Astrocyte (in vitro differentiated cells and primary cell): ENCODE measurements around the gene GP9.

ENCODE experiments used
- EZH2 ChIP-seq: IDR thresholded peaks from 2 replicates; pipeline ENCODE4 v1.6.1; 2012; ENCODE audit warnings: mild to moderate bottlenecking, low read length, inconsistent platforms; ENCODE audit not compliant: insufficient read depth
- TF ChIP-seq, protein P1 (sequence below): IDR thresholded peaks from 2 replicates; pipeline ENCODE4 v1.5.1; 2011; ENCODE audit warnings: low read depth, mild to moderate bottlenecking, inconsistent platforms, low read length, moderate library complexity; ENCODE audit not compliant: insufficient read depth

DNA sequence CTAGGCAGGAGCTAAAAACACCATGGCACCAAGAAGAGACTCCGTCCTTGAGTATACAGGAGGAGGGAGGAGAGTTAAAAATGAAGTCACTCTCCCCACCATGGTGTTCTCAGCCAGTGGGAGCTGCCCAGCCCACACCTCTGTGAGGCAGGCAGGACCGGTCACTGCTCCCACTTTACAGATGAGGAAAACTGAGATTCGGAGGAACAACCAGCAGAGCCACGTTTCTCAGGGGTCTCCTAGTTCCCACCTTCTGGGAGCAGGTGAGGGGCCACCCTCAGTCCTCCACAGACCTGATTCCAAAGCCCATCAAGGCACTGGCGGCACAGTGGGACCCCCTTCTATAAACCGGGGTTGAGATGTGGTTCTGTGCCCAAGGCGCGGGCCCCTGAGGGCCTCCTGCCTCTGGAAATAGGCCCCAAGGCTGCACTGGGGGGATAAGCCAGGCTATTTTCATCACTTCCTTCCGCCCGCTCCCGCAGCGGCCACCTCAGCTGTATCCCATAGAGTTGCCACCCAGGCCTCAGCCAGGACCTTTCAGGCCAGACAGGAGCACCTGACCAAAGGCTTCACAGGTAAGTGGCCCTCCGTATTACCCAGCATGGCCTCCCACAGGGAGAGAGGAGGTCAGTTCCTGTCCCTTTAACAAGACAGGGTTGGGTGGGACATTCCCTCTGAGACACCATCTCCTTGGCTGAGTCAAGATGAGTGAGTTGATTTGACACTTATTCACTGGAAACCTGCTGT is at the start of gene GP9:
- TF ChIP-seq, protein P1, sequence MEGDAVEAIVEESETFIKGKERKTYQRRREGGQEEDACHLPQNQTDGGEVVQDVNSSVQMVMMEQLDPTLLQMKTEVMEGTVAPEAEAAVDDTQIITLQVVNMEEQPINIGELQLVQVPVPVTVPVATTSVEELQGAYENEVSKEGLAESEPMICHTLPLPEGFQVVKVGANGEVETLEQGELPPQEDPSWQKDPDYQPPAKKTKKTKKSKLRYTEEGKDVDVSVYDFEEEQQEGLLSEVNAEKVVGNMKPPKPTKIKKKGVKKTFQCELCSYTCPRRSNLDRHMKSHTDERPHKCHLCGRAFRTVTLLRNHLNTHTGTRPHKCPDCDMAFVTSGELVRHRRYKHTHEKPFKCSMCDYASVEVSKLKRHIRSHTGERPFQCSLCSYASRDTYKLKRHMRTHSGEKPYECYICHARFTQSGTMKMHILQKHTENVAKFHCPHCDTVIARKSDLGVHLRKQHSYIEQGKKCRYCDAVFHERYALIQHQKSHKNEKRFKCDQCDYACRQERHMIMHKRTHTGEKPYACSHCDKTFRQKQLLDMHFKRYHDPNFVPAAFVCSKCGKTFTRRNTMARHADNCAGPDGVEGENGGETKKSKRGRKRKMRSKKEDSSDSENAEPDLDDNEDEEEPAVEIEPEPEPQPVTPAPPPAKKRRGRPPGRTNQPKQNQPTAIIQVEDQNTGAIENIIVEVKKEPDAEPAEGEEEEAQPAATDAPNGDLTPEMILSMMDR, result no peak
- no peak for TF ChIP-seq EZH2
